ENCODE data around the gene ARID1A.

DNA sequence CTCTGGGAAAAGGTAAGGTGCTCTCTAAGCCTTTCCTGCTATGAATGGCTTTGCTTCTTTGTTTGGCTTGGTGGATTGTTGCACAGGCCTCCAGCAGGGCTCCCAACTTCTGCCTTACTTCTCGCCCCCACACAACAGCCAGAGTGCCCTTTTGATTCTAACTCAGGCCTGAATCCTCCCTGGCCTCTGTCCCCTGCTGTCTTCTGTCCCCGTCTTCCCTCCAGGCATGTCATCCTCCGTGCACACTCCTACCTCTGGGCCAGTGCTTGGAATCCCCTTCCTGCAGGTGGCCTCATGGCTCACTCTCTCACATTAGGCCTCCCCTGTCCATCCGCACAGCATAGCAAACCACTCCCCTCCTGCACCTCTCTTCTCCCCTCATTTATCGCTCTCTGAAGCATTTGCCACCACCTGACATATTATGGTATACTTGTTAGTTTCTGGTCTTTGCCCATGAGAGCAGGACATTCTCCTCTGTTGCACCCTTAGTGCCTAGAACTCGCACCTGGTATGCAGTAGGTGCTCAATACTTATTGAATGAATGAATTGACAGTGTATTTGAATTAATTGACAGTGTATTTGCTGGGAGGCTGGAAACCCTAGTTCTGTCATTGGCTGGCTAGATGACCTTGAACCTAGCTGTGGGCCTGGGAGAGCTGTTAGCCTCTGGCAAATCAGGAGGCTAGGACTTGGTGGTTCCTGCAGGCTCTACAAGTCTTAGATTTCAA lies 133.5 kb downstream of the ARID1A start:
- TF ChIP-seq, protein P1, sequence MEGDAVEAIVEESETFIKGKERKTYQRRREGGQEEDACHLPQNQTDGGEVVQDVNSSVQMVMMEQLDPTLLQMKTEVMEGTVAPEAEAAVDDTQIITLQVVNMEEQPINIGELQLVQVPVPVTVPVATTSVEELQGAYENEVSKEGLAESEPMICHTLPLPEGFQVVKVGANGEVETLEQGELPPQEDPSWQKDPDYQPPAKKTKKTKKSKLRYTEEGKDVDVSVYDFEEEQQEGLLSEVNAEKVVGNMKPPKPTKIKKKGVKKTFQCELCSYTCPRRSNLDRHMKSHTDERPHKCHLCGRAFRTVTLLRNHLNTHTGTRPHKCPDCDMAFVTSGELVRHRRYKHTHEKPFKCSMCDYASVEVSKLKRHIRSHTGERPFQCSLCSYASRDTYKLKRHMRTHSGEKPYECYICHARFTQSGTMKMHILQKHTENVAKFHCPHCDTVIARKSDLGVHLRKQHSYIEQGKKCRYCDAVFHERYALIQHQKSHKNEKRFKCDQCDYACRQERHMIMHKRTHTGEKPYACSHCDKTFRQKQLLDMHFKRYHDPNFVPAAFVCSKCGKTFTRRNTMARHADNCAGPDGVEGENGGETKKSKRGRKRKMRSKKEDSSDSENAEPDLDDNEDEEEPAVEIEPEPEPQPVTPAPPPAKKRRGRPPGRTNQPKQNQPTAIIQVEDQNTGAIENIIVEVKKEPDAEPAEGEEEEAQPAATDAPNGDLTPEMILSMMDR (conservative IDR thresholded peaks at IDR 0.05 in 1 of 2, IDR thresholded peaks at IDR 0.05 in 1 of 2; ENCODE audit: low read depth in 1 of 2, low read length in 2 of 2) = no peak
- TF ChIP-seq EZH2 (IDR thresholded peaks at IDR 0.05; ENCODE audit: low read length, missing control alignments) = no peak
